Activated CD4-positive, alpha-beta T cell treated with anti-CD3 and anti-CD28 coated beads, Interleukin-2, amount 50 U/mL, for 1 hour (primary cell): ENCODE measurements around the gene LAD1.

Experiments used
- DNase-seq: peaks from one replicate; pipeline ENCODE4 v3.0.0-alpha.2; 2020

LAD1 gene

GRCh38 chr1:201389051-201389450 lies 10.1 kb downstream of the LAD1 start:
- no peak for DNase-seq

GRCh38 chr1:201386208-201386607 lies 12.9 kb downstream of the LAD1 start:
- DNase-seq: no peak

- peak; percentile 36 for DNase-seq
These were observed 13.7 kb downstream of the LAD1 start for GRCh38 chr1:201385299-201385891.

- no peak for DNase-seq
These were observed 14.7 kb downstream of the LAD1 start for GRCh38 chr1:201384406-201384782.

GRCh38 chr1:201383647-201384405 lies 15.3 kb downstream of the LAD1 start:
- DNase-seq: no peak

GRCh38 chr1:201381130-201381529 lies 18.0 kb downstream of the LAD1 start:
- DNase-seq: no peak

GRCh38 chr1:201379733-201380242 lies 19.3 kb downstream of the LAD1 start:
- DNase-seq: no peak

GRCh38 chr1:201378804-201379203 lies 20.3 kb downstream of the LAD1 start:
- no peak for DNase-seq

GRCh38 chr1:201377611-201378092 lies 21.5 kb downstream of the LAD1 start, which contains the start of gene TNNT2:
TNNT2 (minus strand) TSS chr1:201377680; CDS start chr1:201373254, 4,426 bp downstream.
- DNase-seq: no peak

- DNase-seq: no peak
These were observed 22.4 kb downstream of the LAD1 start for GRCh38 chr1:201376464-201377374.

GRCh38 chr1:201376107-201376463 lies 23.0 kb downstream of the LAD1 start:
- DNase-seq: no peak

- DNase-seq: no peak
These were observed 24.0 kb downstream of the LAD1 start for GRCh38 chr1:201375169-201375568.

GRCh38 chr1:201374364-201374763 lies 24.8 kb downstream of the LAD1 start:
- DNase-seq: no peak

- no peak for DNase-seq
These were observed 27.3 kb downstream of the LAD1 start for GRCh38 chr1:201371792-201372191.

- DNase-seq: no peak
These were observed 27.8 kb downstream of the LAD1 start for GRCh38 chr1:201371276-201371675.

- DNase-seq: no peak
These were observed 28.6 kb downstream of the LAD1 start for GRCh38 chr1:201370500-201370899.

GRCh38 chr1:201369209-201369608 lies 29.9 kb downstream of the LAD1 start:
- no peak for DNase-seq

- DNase-seq: no peak
These were observed 32.4 kb downstream of the LAD1 start for GRCh38 chr1:201366696-201367095.

GRCh38 chr1:201365251-201365650 lies 33.9 kb downstream of the LAD1 start:
- DNase-seq: no peak

- no peak for DNase-seq
These were observed 34.4 kb downstream of the LAD1 start for GRCh38 chr1:201364808-201365105.

GRCh38 chr1:201363467-201363866 lies 35.7 kb downstream of the LAD1 start:
- DNase-seq: no peak

GRCh38 chr1:201362906-201363305 lies 36.2 kb downstream of the LAD1 start:
- no peak for DNase-seq
